Esophagus squamous epithelium (tissue), 4 donors: ENCODE results near the gene MYPOP.
"Not testable (repeated sequence)": the region's sequence is repeated elsewhere in the genome, so short reads cannot be mapped to it uniquely, and the experiment has no call there.

ENCODE experiments used
- CTCF ChIP-seq, 6 experiments: fragments of 450-650 bp in 4 of 6; fragments of 200-600 bp in 2 of 6; sonication (generic) in 2 of 6; IDR thresholded peaks; one replicate each; pipeline ENCODE4 v1.5.1; 2016 to 2019; ENCODE audit warnings: antibody characterized with exemption in 6 of 6, mild to moderate bottlenecking in 4 of 6, moderate library complexity in 4 of 6
- POLR2A ChIP-seq, 4 donors: fragments of 450-650 bp; IDR thresholded peaks; one replicate each; pipeline ENCODE4 v1.6.1; 2017; ENCODE audit warnings: antibody characterized with exemption in 4 of 4, mild to moderate bottlenecking in 4 of 4, moderate library complexity in 3 of 4

DNA sequence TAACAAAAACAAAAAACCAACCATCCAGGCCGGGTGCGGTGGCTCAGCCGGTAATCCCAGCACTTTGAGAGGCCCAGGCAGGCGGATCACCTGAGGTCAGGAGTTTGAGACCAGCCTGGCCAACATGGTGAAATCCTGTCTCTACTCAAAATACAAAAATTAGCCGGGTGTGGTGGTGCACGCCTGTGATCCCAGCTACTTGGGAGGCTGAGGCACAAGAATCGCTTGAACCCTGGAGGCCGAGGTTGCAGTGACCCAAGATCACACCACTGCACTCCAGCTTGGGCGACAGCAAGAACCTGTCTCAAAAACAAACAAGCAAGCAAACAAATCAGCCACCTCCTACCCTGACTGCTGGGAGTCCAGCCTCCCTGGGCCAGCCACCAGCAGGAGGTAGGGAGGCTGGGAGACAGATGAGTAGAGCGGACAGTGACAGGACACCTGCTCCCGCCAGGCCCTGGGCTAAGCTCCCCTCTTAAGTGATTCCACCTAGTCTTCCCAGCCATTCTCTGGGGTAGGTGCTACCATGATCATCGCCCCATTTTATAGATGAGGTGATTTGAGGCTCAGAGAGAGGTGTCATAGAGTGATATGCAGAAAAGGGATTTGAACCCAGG, 6.3 kb downstream of the MYPOP start:
- TF ChIP-seq POLR2A, CTCF (IDR thresholded peaks at IDR 0.05): not testable (repeated sequence)
